Measurements from ENCODE around the gene QRICH1. TPM values are rescaled to one million over a fixed set of nuclear protein-coding genes. Genes with fewer than 3 reads are reported as not detected.

QRICH1 gene
- total and polyA plus RNA-seq, 2 of the 13 experiments (the other 11 are each of a cell fraction or from before 2014, with no cell fraction given): 52.6 to 102 TPM

- no peak for TF ChIP-seq ARNTL (CRISPR knock-in tag; IDR thresholded peaks at IDR 0.05)
- no peak for TF ChIP-seq ESRRA (CRISPR knock-in tag; IDR thresholded peaks at IDR 0.05; ENCODE audit: low read depth)
- no peak for TF ChIP-seq ZNF839 (CRISPR knock-in tag; IDR thresholded peaks at IDR 0.05; ENCODE audit: borderline replicate concordance)
- TF ChIP-seq ZNF574 (CRISPR knock-in tag; IDR thresholded peaks at IDR 0.05): no peak
- no peak for TF ChIP-seq MTERF4 (CRISPR knock-in tag; IDR thresholded peaks at IDR 0.05)
- TF ChIP-seq MED8 (CRISPR knock-in tag; IDR thresholded peaks at IDR 0.05; ENCODE audit: insufficient replicate concordance): no peak
- TF ChIP-seq HNRNPH1 (optimal IDR thresholded peaks at IDR 0.05; ENCODE audit: low read depth, low read length): no peak
- 0 out of 2 replicates have a peak, but pooled peaks have one; percentile 13 for TF ChIP-seq FOXO1 (CRISPR knock-in tag; IDR thresholded peaks at IDR 0.05)
Observed at GRCh38 chr3:49004352-49005302, 89.2 kb downstream of the QRICH1 start (continued).

Data from HepG2 (cell line).